Measurements from ENCODE around the gene ZNF276. TPM values are rescaled to one million over a fixed set of nuclear protein-coding genes. Genes with fewer than 3 reads are reported as not detected.
A peak's percentile ranks its signal among the peaks of the same experiment; 100 is the strongest.
"Not testable (repeated sequence)": the region's sequence is repeated elsewhere in the genome, so short reads cannot be mapped to it uniquely, and the experiment has no call there.

The ZNF276 gene
- total RNA-seq, 1 experiment from 2014 or later, result 6.8 TPM

DNA sequence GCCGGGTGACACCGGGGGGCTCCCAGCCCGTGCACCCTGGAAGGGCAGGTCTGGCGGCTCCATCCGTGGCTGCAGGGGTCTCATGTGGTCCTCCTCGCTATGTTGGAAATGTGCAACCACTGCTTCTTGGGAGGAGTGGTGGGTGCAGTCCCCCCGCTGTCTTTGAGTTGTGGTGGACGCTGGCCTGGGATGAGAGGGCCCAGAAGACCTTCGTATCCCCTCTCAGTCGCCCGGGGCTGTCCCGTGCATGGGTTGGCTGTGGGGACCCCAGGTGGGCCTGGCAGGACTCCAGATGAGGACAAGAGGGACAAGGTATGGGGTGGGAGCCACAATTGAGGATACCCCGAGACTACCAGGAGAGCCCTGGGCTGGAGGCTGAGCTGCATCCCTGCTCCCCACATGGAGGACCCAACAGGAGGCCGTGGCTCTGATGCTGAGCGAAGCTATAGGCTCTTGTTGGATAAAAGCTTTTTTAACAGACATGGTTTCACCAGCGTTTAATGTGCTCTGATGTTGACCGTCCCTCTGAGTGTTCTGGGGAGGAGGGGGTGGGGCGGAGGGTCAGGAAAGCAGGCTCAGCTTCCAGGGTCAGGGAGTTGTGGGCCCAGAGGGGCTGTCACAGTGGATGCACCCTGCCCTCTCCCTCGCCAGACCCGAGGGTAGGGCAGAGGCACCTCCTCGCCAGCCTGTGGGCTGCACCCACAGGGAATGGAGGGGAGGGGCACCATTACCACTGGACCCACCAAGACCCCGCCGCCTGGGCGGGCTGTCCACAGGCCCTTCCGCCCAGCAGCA, 25.3 kb upstream of the ZNF276 start:
- DNase-seq (ENCODE audit: low read depth), result no peak

DNA sequence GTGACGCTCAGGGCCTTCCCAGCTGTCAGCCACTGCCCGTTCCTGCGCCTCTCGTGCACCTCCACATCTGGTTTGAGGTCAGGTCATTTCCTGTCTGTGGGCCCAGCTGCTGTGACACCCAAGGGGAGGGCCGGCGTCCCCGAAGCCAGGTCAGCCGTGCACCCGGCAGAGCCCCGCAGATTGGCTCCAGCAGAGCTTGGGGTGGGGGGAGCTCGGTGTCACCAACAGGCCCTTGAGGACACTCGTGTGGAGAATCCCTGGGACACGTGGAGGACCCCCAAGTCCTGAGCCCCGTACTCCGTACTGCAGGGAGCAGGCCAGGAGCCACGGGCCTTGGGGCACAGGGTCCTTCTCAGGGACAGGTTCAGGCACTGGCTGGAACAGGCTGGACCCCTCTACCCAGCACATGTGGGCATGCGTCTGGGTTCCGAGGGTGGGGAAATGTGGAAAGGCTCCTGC, 24.6 kb upstream of the ZNF276 start:
- DNase-seq (ENCODE audit: low read depth), result no peak

DNA sequence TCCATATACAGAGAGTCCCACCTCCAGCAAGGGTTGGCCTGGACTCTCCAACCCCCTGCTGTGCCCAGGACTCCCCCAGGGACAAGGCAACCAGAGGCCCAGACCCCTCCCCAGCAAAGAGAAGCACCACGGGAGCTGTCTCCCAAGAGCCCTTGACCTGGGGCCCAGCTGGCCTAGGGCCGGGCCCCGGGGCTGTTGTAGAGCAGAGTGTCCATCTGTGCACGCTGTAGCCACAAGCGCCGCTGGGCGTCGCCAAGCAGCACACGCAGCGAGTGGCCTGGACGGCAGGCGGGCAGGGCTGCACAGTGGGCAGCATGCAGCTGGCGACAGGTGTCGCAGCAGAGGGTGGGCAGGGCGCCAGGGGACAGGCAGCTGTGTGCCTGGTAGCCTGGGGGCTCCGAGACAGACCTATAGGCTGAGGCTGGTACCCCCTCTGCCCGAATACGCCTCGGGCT, 24.1 kb upstream of the ZNF276 start:
- DNase-seq (ENCODE audit: low read depth), result no peak

DNA sequence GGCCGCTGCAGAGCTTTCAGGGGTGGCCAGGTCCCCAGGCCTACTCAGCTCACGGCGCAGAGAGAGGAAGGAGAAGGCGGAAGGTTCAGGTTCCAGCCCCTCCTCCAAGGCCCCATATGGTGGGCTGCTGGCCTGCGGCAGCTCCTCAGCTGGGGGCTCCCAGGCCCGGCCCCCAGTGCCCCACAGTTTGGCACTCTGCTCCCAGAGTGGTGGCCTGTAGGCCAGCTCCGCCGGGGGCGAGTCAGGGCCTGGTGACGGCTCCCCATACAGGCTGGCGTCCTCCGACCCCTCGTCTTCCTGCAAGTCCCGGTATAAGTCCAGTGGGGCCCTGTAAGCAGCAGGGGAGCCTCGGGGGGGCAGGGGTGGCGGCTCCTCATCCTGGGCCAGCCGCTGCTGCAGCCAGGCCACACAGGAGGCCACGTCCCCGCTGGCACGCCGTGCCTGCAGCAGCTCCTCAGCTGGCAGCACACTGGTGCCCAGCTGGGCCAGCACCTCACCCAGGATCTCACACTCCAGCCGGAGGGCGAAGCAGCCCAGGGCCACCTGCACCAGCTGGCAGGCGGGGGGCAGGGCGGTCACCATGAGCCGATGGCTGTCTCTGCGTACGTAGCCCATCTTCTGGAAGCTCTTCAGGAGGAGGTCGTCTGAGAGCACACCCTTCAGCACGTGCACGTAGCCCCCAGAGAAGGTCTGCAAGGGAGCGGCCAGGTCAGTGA, 23.6 kb upstream of the ZNF276 start:
- no peak for DNase-seq (ENCODE audit: low read depth)

DNA sequence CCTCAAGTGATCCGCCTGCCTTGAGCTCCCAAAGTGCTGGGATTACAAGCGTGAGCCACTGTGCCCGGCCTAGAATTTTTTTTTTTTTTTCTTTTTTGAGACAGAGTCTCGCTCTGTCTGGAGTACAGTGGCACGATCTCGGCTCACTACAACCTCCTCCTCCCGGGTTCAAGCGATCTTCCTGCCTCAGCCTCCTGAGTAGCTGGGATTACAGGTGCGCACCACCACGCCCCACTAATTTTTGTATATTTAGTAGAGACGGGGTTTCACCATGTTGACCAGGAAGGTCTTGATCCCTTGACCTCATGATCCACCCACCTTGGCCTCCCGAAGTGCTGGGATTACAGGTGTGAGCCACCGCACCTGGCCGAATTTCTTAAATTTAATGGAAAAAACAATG, 22.6 kb upstream of the ZNF276 start:
- not testable (repeated sequence) for DNase-seq (ENCODE audit: low read depth)

DNA sequence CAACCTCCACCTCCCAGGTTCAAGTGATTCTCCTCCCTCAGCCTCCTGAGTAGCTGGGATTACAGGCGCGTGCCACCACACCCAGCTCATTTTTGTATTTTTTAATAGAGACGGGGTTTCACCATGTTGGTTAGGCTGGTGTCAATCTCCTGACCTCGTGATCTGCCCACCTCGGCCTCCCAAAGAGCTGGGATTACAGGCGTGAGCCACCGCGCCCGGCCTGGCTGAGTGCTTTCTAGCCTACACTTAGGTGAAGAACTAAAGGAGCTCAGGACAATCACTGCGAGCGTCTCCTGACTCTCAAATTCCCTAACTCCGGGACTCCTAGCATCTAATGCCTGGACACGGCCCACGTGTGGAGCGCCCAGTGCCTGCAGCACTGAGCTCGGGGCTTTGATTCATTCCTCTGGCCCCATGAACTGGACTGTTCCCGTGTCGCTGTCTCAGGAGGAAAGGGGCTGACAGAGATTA, 21.7 kb upstream of the ZNF276 start:
- DNase-seq (ENCODE audit: low read depth), result not testable (repeated sequence)

DNA sequence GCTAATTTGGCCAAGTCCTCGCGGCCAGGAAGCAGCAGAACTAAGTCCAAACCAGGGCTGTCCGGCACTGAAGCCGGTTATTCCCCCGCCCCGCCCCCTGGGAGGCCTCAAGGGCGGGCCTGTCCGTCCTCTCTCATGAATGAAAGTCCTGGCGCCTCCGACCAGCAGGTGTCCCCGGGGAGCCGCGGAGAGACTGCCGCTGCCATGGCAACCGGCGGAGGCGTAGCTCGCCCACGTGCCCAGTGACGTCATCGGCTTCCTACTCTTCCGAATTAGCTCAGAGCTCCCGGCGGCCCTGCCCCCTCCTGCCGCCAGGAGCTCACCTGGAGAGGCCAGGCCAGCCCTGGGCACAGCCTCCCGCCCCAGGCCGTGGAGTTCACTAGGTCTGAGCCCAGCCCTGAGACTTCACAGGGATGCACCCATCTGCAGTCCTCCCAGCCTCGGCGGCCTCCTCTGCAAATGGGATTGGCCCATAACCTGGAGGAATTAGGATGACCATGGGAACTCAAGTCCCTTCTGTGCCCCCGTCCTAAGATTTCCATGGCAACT, 21.2 kb upstream of the ZNF276 start:
- DNase-seq (ENCODE audit: low read depth), result peak; percentile 96

DNA sequence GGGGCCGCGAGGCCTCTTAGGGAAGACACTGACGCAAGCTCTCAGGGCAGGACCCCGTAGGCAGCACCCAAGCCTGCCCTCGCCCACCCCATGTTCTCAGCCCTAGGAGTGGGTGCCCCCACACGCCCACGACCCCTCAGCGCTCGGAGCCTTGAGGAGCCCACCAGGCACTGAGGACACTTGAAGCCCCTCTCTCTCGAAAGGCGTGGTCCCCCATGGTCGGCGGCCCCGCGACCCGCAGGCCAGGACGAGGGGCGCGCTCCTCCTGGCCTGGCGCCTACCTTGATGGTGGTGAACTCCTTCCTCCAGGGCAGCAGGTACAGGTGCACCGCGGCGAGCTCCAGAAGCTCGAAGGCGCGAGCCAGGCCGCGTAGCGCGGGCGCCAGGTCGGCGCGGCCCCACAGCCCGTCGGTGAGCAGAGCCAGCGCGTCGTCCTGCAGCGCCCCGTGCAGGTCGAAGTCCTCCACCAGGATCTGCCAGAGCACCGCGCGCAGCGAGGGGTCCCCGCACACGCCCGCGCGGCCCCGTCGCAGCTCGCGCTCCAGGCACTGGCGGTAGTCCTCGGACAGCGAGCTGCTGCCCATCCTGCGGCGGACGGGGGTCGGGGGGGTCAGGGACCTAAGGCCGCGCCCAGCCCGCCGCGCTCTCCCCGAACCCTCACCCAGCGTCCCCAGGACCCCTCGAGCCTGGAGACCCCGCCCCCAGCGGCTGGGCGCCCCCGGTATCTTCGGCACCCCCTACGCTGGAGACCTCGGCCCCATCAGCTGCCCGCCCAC, 20.5 kb upstream of the ZNF276 start:
- peak; percentile 37 for DNase-seq (ENCODE audit: low read depth)

DNA sequence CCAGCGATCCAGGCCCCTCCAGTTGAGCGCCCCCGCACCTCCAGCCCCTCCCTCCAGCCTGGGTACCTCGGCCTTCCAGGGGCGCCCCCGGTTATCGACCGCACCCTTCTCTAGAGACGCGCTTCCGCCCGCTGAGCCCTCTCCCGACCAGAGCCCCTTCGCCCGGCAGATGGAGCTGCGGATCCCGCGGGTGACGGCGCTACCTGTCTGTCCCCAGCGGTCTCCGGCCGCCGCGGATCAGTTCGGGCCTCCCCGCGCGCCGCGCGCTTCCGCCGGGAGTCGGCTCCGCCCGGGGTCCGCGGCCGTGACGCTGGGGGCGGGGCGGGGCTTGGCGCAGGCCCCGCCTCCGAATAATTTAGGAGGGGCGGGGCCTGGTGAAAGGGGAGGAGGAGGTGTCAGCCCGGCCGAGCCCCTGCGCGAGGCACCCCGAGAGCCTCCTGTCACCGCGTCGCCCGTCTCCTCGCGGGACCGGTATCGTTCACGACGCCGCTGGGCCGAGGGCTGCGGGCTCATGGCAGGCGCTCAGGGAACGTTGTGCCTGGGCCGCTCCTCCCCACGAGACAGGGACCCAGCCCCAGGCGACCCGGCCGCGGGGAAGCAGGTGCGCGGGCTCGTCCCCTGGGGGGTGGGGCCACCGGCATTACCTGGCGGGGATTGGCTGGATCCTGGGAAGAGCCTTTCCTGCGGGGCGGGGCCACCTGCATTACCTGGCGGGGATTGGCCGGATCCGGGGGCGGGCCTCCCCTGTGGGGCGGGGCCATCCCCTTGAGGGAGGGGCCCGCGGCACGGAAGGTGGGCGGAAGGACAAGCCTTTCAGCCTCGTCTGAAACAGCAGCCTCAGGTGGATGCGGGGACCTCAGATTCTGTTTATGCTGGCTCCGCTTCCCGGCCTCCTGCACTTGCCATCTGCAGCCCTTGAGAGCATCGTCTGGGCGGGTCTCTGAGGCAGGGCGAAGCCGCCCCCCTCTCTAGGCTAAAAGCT, 19.6 kb upstream of the ZNF276 start, which contains the start of gene SPATA2L:
Gene SPATA2L (minus strand): TSS at position 281 of the 982 bp plus-strand sequence. CDS start 473 bp downstream, outside the sequence.
- DNase-seq (ENCODE audit: low read depth), result peak; percentile 71

DNA sequence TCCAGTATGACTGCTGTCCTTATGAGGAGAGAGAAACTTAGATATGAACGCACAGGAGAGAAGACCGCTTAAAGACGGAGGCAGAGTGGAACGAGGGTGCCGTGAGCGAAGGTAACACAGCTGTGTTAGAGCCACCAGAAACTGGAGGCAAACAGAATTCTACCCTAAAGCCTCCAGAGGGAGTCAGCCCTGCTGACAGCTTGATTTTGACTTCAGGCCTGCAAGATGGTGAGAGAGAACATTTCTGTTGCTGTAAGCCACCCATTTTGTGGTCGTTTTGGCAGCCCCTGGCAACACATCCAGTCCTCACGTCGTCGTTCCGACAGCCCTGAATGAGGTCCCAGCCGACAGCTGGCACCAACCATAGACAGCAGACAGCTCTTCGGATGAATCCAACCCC, 17.1 kb upstream of the ZNF276 start:
- DNase-seq (ENCODE audit: low read depth), result no peak

DNA sequence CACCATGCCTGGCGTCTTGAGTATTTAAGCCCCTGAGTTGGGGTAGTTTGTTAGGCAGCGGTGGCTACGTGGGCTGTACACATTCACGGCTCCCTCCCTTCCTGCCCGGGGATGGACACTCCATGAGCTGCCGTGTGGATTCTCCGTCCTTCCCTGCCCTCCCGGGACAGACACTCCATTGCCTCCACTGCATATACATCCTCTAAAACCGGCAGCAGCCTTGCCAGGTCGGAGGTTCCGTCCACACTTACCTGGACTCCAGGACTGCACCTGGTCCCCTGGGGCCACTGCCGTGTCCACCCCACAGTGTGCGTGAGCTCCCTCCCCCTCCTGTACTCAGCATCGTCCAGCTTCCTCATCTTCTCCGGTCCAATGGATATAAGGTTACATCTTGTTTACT, 16.3 kb upstream of the ZNF276 start:
- no peak for DNase-seq (ENCODE audit: low read depth)

DNA sequence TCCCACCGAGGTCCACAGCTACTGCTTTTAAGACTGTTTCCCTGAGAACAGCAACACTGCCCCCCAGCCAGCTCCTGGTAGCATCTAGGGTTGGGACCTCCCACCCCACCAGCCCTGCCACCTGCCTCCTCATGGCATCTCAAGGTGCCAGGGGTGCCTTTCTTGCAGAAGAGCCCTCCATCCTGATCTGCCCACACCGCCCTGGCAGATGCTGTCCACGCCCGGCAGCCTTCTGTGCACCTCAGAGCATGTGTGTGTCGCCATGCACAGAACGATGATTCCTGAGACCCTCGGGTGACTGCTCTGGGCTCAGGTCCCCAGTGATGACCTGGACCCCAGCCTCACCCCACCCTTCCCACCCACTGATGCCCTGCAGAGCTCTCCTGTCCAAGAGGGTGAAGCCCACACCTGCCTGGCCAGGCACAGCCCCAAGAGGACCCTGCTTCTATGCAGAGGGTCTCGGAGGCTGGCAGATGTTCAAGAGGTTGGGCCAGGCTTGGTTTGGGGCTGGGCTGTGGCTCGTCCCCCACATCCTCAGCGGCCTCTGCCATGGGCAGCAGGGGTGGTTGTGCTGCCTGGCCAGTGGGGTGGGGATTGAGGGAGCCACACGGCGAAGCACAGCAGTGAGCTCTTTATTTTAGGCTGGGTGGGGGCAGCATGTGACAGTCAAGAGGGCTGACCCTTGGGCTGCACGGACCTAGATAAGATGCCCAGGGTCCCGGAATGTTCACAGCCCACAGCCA, 14.6 kb upstream of the ZNF276 start:
- no peak for DNase-seq (ENCODE audit: low read depth)

DNA sequence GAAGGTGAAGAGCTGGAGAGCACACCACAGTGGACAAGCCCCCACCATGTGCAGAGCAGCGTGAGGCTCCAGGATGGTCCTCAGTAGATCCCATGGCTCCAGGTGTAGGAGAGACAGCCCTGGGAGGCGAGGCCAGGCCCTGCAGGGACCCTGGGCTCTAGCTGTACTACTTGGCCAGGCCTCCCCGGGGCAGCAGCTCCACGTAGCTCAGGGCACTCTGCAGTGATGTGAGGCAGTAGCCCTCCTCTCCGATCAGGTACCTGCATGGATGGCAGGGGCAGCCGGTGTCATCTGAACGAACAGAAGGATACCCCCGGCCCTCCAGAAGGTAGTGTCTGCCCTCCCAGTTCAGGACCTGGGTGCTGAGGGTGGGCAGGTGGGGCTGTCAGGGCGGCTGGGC, 13.6 kb upstream of the ZNF276 start:
- DNase-seq (ENCODE audit: low read depth), result no peak

DNA sequence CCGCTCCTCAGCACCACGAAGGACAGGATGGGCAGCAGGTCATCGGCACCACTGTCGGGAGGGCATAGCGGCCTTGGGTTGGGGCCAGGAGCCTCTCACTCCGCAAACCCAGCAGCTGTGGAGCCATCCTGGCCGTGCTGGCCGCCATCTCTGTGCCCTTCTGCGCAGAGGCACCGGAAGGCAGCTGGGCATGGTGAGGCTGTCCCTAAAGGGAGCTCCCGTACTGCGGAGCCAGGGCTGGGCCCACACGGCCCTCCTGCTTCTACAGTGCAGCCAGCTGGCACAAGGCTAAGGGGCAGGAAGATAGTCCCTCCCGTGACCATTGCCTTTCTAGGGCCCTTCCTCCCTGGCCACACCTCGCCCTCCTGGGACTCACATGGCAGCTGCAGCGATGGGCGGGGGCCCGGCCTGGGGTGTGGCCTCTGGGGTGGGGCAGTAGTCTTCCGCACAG, 12.8 kb upstream of the ZNF276 start:
- DNase-seq (ENCODE audit: low read depth), result no peak

DNA sequence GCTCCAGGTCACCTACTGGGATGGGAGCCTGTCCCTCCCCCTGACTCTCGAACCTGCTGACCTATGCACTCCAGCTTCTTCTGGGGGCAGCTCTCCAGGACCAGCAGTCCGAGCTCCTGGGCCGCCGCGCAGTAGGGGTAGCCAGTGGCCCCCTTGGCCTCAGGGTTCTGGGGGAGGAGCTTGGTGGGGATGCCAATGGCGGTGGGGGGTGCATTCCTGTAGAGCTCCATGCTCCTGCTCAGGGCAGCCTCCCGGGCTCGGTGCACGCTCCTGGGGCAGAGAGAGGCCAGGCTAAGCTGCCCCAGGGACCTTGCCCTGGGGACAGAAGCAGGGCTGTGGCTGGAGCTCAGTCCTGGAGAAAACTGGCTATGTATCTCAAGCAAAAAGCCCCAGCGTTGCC, 12.2 kb upstream of the ZNF276 start:
- no peak for DNase-seq (ENCODE audit: low read depth)

DNA sequence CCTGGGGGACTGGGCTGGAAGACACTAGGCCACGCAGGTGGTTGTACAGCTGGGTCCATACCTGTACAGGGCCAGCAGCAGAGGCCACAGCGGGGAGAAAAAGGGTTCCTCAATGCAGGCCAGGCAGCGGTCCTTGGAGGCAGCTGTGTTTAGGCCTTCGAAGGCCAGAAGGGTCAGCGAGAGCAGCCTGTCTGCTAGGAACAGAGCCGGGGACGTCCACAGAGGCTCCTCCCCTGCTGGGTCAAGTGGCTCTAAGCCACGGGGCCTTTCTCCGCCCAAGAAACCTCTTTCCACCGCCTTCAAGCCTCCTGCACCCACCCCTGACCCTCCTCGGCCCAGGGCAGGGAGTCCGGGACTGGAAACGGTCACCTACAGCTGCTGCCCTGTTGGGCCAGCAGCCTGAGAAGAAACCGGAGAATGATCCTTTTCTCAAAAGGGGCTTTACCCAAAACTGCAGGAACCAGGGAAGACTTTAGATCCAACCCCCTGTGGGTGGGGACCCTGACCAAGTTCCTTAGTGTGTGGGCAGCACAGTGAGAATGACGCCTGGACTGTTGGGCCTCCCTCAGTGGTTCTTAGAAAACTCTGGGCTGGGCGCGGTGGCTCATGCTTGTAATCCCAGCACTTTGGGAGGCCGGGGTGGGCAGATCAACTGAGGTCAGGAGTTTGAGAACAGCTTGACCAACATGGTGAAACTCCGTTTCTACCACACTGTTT, 11.5 kb upstream of the ZNF276 start:
- no peak for DNase-seq (ENCODE audit: low read depth)

DNA sequence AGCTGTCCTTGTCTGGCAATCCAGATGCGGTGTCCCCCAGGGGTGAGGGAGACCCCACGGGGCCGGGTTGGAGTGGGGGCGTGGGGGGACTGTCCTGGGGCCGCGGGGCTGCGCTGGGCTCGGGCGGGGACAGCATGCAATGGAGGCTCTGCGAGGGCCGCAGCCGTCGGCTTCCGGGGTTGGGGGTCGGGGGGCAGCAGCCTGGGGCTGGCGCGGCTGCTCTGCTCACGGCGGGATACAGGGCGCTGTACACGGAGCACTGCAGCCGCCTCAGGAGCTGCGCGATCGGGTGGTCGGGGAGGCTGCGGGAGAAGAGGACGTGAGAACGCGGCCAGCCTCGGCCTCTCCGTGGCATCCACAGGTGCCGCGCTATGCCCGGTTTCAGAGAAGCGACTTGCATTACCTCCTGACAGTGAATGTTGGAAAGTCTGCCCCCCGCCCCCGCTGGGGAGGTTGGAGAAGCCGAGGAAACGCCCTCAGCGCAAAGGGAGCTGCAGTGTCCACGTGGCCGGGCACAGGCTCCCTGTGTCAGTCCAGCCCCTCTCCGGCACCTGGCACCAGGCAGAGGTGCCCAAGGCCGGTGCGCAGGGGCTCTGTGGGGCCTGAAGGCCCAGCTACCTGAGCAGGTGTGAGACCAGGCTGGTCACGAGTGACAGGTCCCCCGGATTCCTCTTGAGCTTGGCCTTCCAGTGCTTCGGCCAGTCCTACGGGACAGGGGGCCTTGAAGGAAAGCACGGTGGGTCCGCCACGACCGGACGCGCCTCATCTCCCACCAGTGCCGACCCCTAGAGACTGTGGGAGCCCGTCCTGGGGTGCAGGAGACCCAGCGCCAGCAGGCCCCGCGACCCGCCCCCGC, 10.4 kb upstream of the ZNF276 start:
- DNase-seq (ENCODE audit: low read depth), result no peak
